NCI-H2196 (cell line): ENCODE measurements around the gene KCNH8.

ENCODE experiments used
- DNase-seq: peaks from one replicate; lab custom pipeline; 2025; ENCODE audit not compliant: unreplicated experiment; lab: John Stamatoyannopoulos, UW

KCNH8 gene

DNA sequence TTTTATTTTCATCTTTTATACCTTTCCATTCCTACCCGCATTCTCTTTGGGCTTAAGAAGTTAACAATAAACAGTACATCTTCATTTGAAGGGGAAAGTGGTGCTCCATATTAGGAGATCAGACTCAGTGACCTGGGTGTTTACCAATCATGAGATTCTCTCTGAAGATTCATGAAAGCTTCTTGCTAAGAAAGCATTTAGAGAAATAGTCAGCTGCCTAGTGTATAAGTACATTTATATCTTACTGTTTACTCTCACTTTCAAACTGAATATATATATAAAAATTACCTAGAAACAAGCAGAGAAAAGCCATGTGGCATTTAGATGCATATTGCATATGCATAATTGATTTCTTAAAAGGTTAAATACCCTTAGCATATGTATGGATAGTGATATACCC lies 100.5 kb downstream of the KCNH8 start:
- no peak for DNase-seq

DNA sequence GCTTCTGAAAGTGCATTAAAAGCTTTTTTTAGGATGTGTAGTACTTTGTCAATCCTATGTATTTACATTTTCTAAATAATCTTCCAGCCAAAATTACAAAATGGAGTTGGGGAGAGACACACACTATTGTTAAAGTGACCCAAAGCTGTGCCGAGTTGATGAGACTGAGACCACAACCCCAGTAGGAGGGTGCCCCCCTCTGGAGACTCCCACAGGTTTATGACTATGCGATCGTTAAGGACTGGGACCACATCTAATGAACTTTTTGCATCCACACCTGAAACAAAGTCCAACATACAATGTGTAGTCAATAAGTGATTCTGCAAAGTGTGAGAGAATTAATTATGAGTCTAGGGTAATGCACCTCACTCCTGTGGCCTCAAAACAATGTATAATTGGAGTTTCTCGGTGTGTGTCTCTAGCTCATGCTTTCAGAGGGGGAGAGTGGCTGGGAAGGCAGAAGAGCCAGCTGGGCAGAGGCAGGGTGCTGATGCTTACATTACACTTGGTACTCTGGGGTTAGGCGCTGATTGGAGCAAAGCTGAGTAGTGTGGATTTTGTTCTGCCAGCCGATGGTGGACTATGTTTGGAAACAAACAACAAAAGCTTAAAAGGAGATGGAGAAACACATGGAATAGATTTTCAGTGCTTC lies 102.8 kb downstream of the KCNH8 start:
- DNase-seq = no peak

DNA sequence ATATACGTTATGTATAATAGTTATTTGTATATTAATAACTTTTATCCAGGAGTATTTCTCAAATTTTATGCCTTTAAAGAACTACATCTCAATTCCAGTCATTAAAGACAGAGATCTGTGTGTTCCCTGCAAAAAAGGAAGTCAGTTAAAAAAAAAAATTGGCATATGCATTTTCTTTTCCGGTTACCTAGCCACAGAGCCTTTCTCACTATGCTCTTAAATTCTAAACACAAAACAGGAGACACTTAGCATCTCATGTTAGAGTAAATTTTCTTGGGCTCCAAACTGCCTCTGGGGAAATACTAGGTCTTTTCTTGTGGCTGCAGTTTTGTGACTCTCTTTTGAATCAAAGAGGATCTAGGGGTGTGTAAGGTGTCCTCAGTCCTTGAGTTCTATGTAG lies 105.9 kb downstream of the KCNH8 start:
- no peak for DNase-seq

DNA sequence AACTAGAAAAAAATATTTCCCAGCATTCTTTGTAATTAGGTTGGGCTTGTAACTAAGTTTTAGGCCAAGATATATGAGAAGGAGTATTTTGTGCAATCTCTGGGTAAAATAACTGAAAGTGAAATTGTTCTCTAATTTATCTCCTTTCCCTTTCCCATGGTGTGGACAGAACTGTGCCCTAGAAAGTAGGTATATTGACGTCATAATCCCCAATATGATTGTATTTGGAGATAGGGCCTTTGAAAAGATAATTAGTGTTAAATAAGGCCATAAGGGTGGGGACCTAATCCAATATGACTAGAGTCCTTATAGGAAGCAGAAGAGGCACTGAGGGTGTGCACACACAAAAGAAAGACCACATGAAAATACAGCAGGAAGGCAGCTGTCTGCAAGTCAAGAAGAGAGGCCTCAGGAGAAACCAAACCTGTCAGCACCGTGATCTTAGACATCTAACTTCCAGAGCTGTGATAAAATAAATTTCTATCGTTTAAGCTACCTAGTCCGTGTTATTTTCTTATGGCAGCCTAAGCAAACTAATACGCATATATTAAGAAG lies 106.6 kb downstream of the KCNH8 start:
- no peak for DNase-seq

DNA sequence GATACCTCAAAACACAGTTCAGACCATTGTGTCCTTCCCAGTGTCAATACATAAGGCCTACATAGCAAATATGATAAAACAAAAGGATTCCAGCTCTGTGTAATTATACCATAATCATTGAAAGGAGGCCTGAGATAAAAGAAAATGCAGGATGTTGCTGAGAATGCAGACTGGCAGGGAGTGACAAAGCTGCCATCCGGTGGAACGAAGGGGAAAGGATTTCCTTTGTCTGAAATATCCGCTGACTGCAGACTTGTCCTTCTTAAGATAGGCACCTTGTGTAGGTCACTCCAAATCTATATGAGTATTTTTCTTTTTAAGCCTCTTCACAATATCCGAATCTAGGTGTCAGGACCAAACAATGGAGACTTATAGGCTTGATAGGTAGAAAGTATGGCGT lies 108.0 kb downstream of the KCNH8 start:
- no peak for DNase-seq

DNA sequence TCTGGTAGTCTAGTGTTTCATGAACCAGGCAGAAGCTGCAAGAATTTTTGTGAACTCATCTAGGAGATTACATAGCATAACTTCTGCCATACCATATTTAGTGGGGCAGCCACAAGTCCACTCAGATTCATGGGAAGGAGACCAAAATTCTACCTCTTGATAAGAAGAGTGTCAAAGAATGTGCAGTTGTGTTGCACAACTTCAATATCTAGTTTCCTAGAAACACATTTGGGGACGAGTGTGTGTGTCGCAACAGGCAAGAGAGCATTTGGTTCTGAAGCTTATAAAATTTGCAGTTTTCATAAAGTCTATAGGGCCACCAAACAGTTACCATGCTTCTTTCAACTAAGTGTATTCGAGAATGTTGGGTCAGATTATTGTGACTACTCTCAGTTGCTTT lies 115.3 kb downstream of the KCNH8 start:
- DNase-seq = no peak

DNA sequence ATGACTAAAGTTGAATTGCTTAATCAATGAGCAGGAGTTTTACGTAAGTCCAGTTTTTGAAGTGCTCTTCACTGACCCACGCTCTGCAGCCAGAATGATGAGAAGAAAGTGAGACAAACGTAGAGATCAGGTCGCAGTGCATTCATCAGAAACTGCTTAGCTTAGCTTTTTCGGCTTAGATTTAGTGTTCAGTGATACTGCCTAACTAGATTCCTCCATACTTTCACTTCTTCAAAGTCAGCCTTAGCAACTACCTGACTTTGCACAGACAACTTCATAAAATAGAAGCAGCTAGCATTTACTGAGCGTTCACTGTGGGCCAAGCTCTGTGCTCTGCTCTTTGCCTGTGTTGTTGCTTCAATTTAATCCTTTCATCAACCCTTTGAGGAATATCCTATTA lies 116.1 kb downstream of the KCNH8 start:
- no peak for DNase-seq

DNA sequence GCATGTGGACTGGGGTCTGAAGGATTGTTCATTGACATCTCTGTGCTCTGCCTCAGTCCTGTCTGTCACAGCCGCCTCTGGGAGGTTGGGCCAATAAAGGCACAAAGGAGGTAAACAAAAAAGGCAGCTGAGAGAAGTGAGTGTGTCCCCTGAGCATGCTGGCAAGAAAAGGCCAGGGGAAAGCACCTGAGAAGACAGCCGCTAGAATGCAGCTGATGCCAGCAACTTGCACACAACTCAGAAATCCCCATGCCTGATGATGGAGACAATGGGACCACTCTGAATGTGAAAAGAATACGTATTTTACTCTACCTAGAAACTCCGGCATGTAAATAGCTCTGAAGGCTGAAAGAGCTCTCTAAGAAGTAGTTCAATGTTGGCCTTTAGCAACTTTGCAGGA lies 118.7 kb downstream of the KCNH8 start:
- no peak for DNase-seq

- DNase-seq = no peak
Observed at GRCh38 chr3:19270481-19270880, 122.2 kb downstream of the KCNH8 start.

GRCh38 chr3:19272296-19272695 lies 124.0 kb downstream of the KCNH8 start:
- DNase-seq = no peak

- no peak for DNase-seq
Observed at GRCh38 chr3:19273091-19273490, 124.8 kb downstream of the KCNH8 start.

GRCh38 chr3:19274576-19274975 lies 126.3 kb downstream of the KCNH8 start:
- DNase-seq = no peak

- DNase-seq = no peak
Observed at GRCh38 chr3:19284974-19285373, 136.7 kb downstream of the KCNH8 start.

DNA sequence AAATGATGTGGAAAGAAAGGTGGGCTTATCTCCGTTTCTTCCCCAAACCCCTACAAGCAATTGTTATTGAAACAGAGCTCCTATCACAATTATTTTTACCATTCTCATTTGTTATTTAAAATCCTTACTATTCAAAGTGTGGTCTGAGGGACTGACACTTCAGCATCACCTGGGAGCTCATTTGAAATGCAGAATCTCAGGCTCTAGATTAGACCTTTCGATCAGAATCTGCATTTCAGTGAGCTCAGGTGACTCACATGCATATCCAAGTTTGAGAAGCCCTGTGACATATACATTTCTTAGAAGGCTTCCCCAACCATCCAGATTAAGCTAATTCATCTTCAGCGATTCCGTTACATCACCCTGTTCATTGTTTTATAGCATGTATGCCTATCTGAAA lies 145.0 kb downstream of the KCNH8 start:
- DNase-seq = no peak

GRCh38 chr3:19295208-19295607 lies 146.9 kb downstream of the KCNH8 start:
- DNase-seq = no peak

DNA sequence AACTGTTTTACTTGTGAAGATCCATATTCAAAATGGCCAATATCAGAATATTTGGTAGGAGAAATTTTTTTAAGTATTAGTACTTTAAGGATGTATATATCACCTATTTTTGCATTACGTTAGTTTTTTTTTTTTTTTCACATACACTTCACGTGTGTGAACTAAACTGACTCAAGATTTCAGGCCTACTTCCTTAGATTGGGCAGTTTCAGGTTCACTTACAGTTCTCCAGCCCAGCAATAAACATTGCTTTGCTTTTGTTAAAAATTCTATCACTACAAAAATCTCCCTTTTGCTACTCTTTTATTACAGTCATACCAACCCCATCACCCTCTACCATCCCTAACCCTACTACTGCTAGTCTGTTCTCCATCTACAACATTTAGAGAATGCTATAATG lies 183.6 kb downstream of the KCNH8 start:
- DNase-seq = no peak

DNA sequence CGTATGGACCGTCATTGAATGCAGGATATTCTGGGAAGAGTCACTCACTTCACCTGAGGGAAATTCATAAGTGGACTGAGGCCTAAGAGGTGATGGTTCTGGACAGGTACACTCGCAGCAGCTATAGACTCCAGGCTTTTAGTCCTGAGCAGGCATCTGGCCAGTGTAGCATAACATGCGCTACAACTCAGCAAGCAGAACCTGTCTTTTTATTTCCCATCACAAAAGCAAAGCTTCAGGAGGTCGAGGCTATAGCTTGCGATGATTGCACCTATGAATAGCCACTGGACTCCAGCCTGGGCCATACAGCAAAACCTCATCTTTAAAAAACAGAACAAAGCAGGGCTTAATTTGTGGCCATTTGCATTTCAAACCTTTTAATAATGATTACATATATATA lies 185.8 kb downstream of the KCNH8 start:
- DNase-seq = no peak

DNA sequence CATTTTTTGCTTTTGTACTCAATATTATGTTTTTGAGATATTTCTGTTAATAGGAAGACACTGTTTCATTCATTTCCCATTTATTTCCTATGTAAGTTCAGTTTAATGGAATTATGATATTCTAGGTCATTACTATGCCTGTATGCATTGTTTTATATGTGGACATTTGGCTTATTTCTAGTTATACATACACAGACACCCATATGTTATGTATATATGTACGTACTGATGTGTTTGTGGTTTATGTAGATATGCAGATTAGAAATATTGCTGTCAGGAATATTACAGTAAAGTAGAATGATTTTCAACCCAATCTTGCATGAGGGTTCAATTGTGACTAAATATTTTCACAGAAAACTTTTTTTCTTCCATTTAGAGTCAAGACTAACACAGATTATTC lies 190.5 kb downstream of the KCNH8 start:
- no peak for DNase-seq

GRCh38 chr3:19342389-19342788 lies 194.1 kb downstream of the KCNH8 start:
- DNase-seq = no peak

- DNase-seq = no peak
Observed at GRCh38 chr3:19346759-19347158, 198.4 kb downstream of the KCNH8 start.

GRCh38 chr3:19347671-19348070 lies 199.4 kb downstream of the KCNH8 start:
- DNase-seq = no peak

DNA sequence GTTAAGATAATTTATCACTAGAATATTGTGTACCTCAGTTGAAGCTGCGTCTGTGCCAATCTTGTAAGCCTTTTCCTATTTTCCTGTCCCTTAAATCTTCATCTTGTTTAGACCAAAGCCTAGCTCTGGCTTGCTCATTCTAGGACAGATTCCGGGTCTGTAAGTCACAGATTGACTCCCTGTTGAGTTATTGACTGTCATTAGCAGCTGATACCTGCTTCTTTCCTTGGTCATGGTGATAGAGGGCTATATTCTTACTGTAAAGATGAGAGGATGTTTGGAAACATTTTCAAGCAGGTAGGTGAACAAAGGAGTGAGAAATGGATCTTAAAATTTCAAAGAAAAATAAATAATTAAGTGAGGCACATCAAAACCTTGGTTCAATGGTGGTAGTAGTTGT lies 200.2 kb downstream of the KCNH8 start:
- no peak for DNase-seq

GRCh38 chr3:19348941-19349564 lies 200.7 kb downstream of the KCNH8 start:
- DNase-seq = no peak
